ENCODE data around the gene RBP2.

The RBP2 gene

DNA sequence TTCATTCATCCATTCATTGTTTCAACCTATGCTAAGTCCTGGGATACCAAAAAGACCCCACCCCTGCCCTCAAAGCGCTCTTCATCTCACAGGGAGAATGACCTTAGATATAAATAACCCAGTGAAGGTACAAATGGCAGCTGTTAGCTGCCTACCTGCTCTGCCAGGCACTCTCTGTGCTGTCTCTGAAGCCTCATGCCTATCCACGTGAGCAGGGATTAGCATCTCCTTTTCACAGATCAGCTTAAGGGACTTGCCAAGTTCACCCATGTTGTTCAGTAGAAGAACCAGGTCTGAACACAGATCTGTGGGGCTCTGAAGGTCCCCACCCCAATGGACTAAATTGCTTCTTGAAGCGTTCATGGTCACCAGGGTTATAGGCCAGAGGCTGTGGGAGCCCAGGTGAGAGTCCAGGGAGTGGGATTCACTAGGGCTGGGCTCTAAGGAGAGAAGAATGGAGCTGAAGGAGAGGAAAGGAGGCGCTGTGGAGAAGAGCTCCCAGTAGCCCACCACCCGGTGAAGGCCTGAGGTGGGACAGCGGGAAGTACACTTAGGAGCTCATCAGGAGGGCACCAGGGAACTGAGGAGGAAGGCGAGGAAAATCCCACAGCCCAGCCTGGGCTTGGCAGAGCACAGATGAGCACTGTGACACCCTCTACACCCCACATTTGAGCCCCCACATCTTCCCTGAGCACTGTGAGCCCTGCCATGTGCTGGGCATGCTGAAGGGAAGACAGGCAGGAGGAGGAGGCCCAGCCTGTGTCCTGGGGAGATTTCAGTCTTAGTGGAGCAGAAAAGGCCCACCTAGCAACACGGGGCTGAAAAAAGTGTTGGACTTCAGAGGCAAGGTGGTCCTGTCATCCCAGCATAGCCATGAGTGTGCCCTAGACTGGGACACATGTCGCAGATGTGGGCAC lies 42.9 kb upstream of the RBP2 start:
- H2BK120ac ChIP-seq (ENCODE audit: low read depth, low read length): no peak overlapping the region
- H3K4me3 ChIP-seq (ENCODE audit: low read length in 2 of 2): no peak overlapping the region
- no peaks in the 10 kb centered on the region for H3K79me1 ChIP-seq (ENCODE audit: low read depth, low read length)
- H4K8ac ChIP-seq (ENCODE audit: low read depth, low read length): no peak overlapping the region
- H2AFZ ChIP-seq (ENCODE audit: low read length): no peak overlapping the region
- DNase-seq (ENCODE audit: low spot score): no peak
- H2BK5ac ChIP-seq (ENCODE audit: low read length): no peak overlapping the region
- H3K4me2 ChIP-seq (ENCODE audit: insufficient read depth, low read length, poor library complexity, severe bottlenecking): no peak overlapping the region
- no peak overlapping the region for H2BK15ac ChIP-seq (ENCODE audit: low read length)
- no peak overlapping the region for H3K27ac ChIP-seq (replicated peaks; ENCODE audit: low read length)
- no CpG with 5 or more reads among the region's 9 CpGs for WGBS, 2 donors (ENCODE audit: extremely low coverage in 2 of 2, insufficient read length in 2 of 2, insufficient replicate concordance in 1 of 2)
- H2BK12ac ChIP-seq (ENCODE audit: low read length): no peak overlapping the region
- no peak overlapping the region for H4K91ac ChIP-seq (ENCODE audit: low read depth, low read length, poor library complexity)
- H2AK5ac ChIP-seq (ENCODE audit: low read depth, low read length): no peak overlapping the region
- no peak overlapping the region for H3K23ac ChIP-seq (ENCODE audit: low read depth, low read length, poor library complexity)
- H3K4me1 ChIP-seq (ENCODE audit: control insufficient read depth in 2 of 2, insufficient read depth in 1 of 2, low read depth in 1 of 2, low read length in 2 of 2): no peaks in the 10 kb centered on the region
- no peak overlapping the region for H3K14ac ChIP-seq (ENCODE audit: low read length)
- no peak overlapping the region for H3K9ac ChIP-seq (ENCODE audit: low read depth, low read length, poor library complexity)
- no peak overlapping the region for H3K18ac ChIP-seq (ENCODE audit: low read length)
- H3K9me3 ChIP-seq (replicated peaks in 1 of 2; ENCODE audit: control insufficient read depth in 2 of 2, insufficient read depth in 1 of 2, low read depth in 1 of 2, low read length in 2 of 2): peaks cover 0 to 3% of the 10 kb centered on the region in 2 donors
- H3K27me3 ChIP-seq (ENCODE audit: control insufficient read depth in 3 of 3, insufficient read depth in 3 of 3, low read depth in 1 of 3, low read length in 3 of 3): no peaks in the 10 kb centered on the region
- no peak overlapping the region for H3K4ac ChIP-seq (ENCODE audit: low read length)
- no peaks in the 10 kb centered on the region for H3K36me3 ChIP-seq (replicated peaks in 1 of 2; ENCODE audit: control insufficient read depth in 2 of 2, insufficient read depth in 2 of 2, low read length in 2 of 2)

DNA sequence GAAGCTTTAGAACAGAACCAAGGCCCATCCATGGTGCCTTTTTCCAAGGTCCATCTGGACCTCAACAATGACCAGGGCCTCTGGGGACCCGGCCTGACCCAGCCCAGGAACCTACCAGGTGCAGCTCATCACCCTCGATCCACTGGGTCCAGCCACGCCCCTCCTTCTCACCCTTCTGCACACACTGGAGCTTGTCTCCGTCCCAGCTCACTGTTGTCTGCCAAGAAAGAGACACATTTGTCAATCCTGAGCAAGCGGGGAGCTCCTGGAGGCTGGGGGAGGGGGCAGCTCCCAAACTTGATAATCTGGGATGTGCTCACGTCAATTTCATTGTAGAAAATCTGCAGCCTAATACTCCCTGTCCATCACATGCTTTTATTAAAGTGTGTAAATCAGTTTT lies 42.0 kb upstream of the RBP2 start:
- Histone ChIP-seq H3K27me3 (ENCODE audit: control insufficient read depth in 3 of 3, insufficient read depth in 3 of 3, low read depth in 1 of 3, low read length in 3 of 3) (no peaks in the 10 kb centered on the region), H4K8ac (ENCODE audit: low read depth, low read length) (no peak overlapping the region), H3K4me1 (ENCODE audit: control insufficient read depth in 2 of 2, insufficient read depth in 1 of 2, low read depth in 1 of 2, low read length in 2 of 2) (no peaks in the 10 kb centered on the region), H3K4me2 (ENCODE audit: insufficient read depth, low read length, poor library complexity, severe bottlenecking) (no peak overlapping the region), H2BK12ac (ENCODE audit: low read length) (no peak overlapping the region), H3K4me3 (ENCODE audit: low read length in 2 of 2) (no peak overlapping the region), H2BK5ac (ENCODE audit: low read length) (no peak overlapping the region), H3K23ac (ENCODE audit: low read depth, low read length, poor library complexity) (no peak overlapping the region), H3K9ac (ENCODE audit: low read depth, low read length, poor library complexity) (no peak overlapping the region), H2BK15ac (ENCODE audit: low read length) (no peak overlapping the region), H3K4ac (ENCODE audit: low read length) (no peak overlapping the region), H3K14ac (ENCODE audit: low read length) (no peak overlapping the region), H3K36me3 (replicated peaks in 1 of 2; ENCODE audit: control insufficient read depth in 2 of 2, insufficient read depth in 2 of 2, low read length in 2 of 2) (no peaks in the 10 kb centered on the region), H2BK120ac (ENCODE audit: low read depth, low read length) (no peak overlapping the region), H3K79me1 (ENCODE audit: low read depth, low read length) (no peaks in the 10 kb centered on the region), H2AK5ac (ENCODE audit: low read depth, low read length) (no peak overlapping the region), H2AFZ (ENCODE audit: low read length) (no peak overlapping the region), H3K18ac (ENCODE audit: low read length) (no peak overlapping the region), H4K91ac (ENCODE audit: low read depth, low read length, poor library complexity) (no peak overlapping the region), H3K9me3 (replicated peaks in 1 of 2; ENCODE audit: control insufficient read depth in 2 of 2, insufficient read depth in 1 of 2, low read depth in 1 of 2, low read length in 2 of 2) (peaks cover 0 to 3% of the 10 kb centered on the region in 2 donors), H3K27ac (replicated peaks; ENCODE audit: low read length) (no peak overlapping the region)
- no CpG with 5 or more reads among the region's 6 CpGs for WGBS, 2 donors (ENCODE audit: extremely low coverage in 2 of 2, insufficient read length in 2 of 2, insufficient replicate concordance in 1 of 2)
- no peak for DNase-seq (ENCODE audit: low spot score)

DNA sequence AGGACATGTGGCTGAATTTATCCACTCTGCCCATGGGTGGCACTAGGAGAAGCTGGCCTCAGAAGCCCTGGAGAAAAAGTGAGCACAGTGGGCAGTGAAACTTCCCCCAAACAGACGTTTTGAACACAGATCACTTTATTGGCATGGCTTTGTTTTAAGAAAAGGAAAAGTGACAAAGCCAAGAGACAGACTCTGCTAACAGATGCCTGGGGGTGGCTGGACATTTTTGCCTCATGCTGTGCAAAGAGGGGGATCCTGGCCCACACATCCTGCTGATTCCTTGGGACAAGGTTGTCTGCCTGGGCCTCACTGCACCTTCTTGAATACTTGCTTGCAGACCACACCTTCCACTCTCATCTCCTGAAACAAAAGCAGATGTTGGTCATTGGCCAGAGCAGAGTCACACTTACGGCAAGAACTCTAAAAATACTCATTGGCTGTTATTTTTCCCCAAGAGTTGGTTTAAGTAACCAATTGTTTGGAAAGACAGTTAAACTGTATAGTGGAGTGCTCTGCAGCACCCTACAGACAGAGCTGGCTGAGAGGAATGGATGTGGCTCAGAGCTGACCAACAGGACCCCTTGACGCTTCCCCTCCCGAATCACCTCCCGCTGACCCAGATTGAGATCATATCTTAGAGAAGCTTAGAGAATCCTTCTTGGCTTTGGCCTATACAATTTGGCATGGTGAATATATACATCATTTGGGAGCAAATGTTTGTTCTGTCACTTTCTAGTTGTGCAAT lies 41.2 kb upstream of the RBP2 start:
- Histone ChIP-seq H2AK5ac (ENCODE audit: low read depth, low read length) (no peak overlapping the region), H3K18ac (ENCODE audit: low read length) (no peak overlapping the region), H2BK120ac (ENCODE audit: low read depth, low read length) (no peak overlapping the region), H2AFZ (ENCODE audit: low read length) (no peak overlapping the region), H4K91ac (ENCODE audit: low read depth, low read length, poor library complexity) (no peak overlapping the region), H3K9me3 (replicated peaks in 1 of 2; ENCODE audit: control insufficient read depth in 2 of 2, insufficient read depth in 1 of 2, low read depth in 1 of 2, low read length in 2 of 2) (no peaks in the 10 kb centered on the region), H2BK15ac (ENCODE audit: low read length) (no peak overlapping the region), H3K36me3 (replicated peaks in 1 of 2; ENCODE audit: control insufficient read depth in 2 of 2, insufficient read depth in 2 of 2, low read length in 2 of 2) (no peaks in the 10 kb centered on the region), H2BK5ac (ENCODE audit: low read length) (no peak overlapping the region), H2BK12ac (ENCODE audit: low read length) (no peak overlapping the region), H3K4me1 (ENCODE audit: control insufficient read depth in 2 of 2, insufficient read depth in 1 of 2, low read depth in 1 of 2, low read length in 2 of 2) (no peaks in the 10 kb centered on the region), H3K27ac (replicated peaks; ENCODE audit: low read length) (no peak overlapping the region), H3K27me3 (ENCODE audit: control insufficient read depth in 3 of 3, insufficient read depth in 3 of 3, low read depth in 1 of 3, low read length in 3 of 3) (no peaks in the 10 kb centered on the region), H3K14ac (ENCODE audit: low read length) (no peak overlapping the region), H4K8ac (ENCODE audit: low read depth, low read length) (no peak overlapping the region), H3K4ac (ENCODE audit: low read length) (no peak overlapping the region), H3K4me2 (ENCODE audit: insufficient read depth, low read length, poor library complexity, severe bottlenecking) (no peak overlapping the region), H3K9ac (ENCODE audit: low read depth, low read length, poor library complexity) (no peak overlapping the region), H3K23ac (ENCODE audit: low read depth, low read length, poor library complexity) (no peak overlapping the region), H3K79me1 (ENCODE audit: low read depth, low read length) (no peaks in the 10 kb centered on the region), H3K4me3 (ENCODE audit: low read length in 2 of 2) (no peak overlapping the region)
- WGBS, 2 donors (ENCODE audit: extremely low coverage in 2 of 2, insufficient read length in 2 of 2, insufficient replicate concordance in 1 of 2): no CpG with 5 or more reads among the region's 5 CpGs
- no peak for DNase-seq (ENCODE audit: low spot score)

DNA sequence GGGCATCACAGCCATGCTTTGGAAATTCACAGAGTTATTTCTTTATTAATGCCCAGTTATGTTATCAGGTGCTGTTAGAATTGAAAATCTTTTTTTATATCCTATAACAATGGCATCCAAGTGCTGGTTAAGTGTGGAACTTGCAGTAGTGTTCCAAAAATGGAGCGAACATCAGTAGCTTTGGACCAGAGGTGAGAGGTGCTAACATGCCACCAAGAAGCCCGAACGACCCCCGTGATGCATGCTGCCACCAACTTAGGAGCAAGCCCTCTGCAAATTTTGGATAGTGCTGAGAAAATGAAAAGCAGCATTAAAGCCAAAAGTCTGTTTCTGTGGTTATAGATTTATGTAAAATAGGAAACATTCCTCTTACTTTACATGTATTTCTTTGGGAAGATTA lies 38.4 kb upstream of the RBP2 start:
- no peak overlapping the region for H2AK5ac ChIP-seq (ENCODE audit: low read depth, low read length)
- no peak overlapping the region for H4K91ac ChIP-seq (ENCODE audit: low read depth, low read length, poor library complexity)
- H3K4me3 ChIP-seq (ENCODE audit: low read length in 2 of 2): no peak overlapping the region
- no peak overlapping the region for H4K8ac ChIP-seq (ENCODE audit: low read depth, low read length)
- no peaks in the 10 kb centered on the region for H3K9me3 ChIP-seq (replicated peaks in 1 of 2; ENCODE audit: control insufficient read depth in 2 of 2, insufficient read depth in 1 of 2, low read depth in 1 of 2, low read length in 2 of 2)
- no peaks in the 10 kb centered on the region for H3K79me1 ChIP-seq (ENCODE audit: low read depth, low read length)
- H3K4me1 ChIP-seq (ENCODE audit: control insufficient read depth in 2 of 2, insufficient read depth in 1 of 2, low read depth in 1 of 2, low read length in 2 of 2): no peaks in the 10 kb centered on the region
- H3K36me3 ChIP-seq (replicated peaks in 1 of 2; ENCODE audit: control insufficient read depth in 2 of 2, insufficient read depth in 2 of 2, low read length in 2 of 2): no peaks in the 10 kb centered on the region
- no peak for DNase-seq (ENCODE audit: low spot score)
- H3K14ac ChIP-seq (ENCODE audit: low read length): no peak overlapping the region
- no peak overlapping the region for H3K4me2 ChIP-seq (ENCODE audit: insufficient read depth, low read length, poor library complexity, severe bottlenecking)
- H3K18ac ChIP-seq (ENCODE audit: low read length): no peak overlapping the region
- no peak overlapping the region for H2BK120ac ChIP-seq (ENCODE audit: low read depth, low read length)
- H3K9ac ChIP-seq (ENCODE audit: low read depth, low read length, poor library complexity): no peak overlapping the region
- no peaks in the 10 kb centered on the region for H3K27me3 ChIP-seq (ENCODE audit: control insufficient read depth in 3 of 3, insufficient read depth in 3 of 3, low read depth in 1 of 3, low read length in 3 of 3)
- no peak overlapping the region for H2BK15ac ChIP-seq (ENCODE audit: low read length)
- H2AFZ ChIP-seq (ENCODE audit: low read length): no peak overlapping the region
- no peak overlapping the region for H3K23ac ChIP-seq (ENCODE audit: low read depth, low read length, poor library complexity)
- H3K27ac ChIP-seq (replicated peaks; ENCODE audit: low read length): no peak overlapping the region
- no CpG with 5 or more reads among the region's 4 CpGs for WGBS, 2 donors (ENCODE audit: extremely low coverage in 2 of 2, insufficient read length in 2 of 2, insufficient replicate concordance in 1 of 2)
- H2BK12ac ChIP-seq (ENCODE audit: low read length): no peak overlapping the region
- no peak overlapping the region for H2BK5ac ChIP-seq (ENCODE audit: low read length)
- H3K4ac ChIP-seq (ENCODE audit: low read length): no peak overlapping the region
